HEK293 (cell line): Measurements from ENCODE around the gene CHST8.
A peak's percentile ranks its signal among the peaks of the same experiment; 100 is the strongest.

Experiments used
- IKZF3 ChIP-seq: fragments of 450-650 bp; IDR thresholded peaks from 2 replicates; pipeline ENCODE4 v1.5.0; 2018; ENCODE audit warnings: missing biosample characterization, mild to moderate bottlenecking, missing genetic modification characterization, moderate library complexity
- KLF1 ChIP-seq: fragments of 450-650 bp; formaldehyde crosslinking; IDR thresholded peaks from 2 replicates; pipeline ENCODE4 v1.5.1; 2016; ENCODE audit warnings: missing biosample characterization, missing genetic modification characterization
- SP3 ChIP-seq: fragments of 450-650 bp; formaldehyde crosslinking; IDR thresholded peaks from 2 replicates; pipeline ENCODE4 v1.5.1; 2016; ENCODE audit warnings: missing biosample characterization, missing genetic modification characterization
- ZNF350 ChIP-seq: fragments of 450-650 bp; formaldehyde crosslinking; IDR thresholded peaks from 2 replicates; pipeline ENCODE4 v1.5.0; 2017; ENCODE audit warnings: missing biosample characterization, mild to moderate bottlenecking, missing genetic modification characterization
- ZNF366 ChIP-seq: fragments of 450-650 bp; formaldehyde crosslinking; conservative IDR thresholded peaks from 2 replicates; pipeline ENCODE4 v1.5.1; 2016; ENCODE audit warnings: missing biosample characterization, missing genetic modification characterization
- ZNF48 ChIP-seq: fragments of 450-650 bp; formaldehyde crosslinking; IDR thresholded peaks from 2 replicates; pipeline ENCODE4 v1.5.1; 2016; ENCODE audit warnings: missing biosample characterization, missing genetic modification characterization
- ZNF510 ChIP-seq: fragments of 450-650 bp; formaldehyde crosslinking; IDR thresholded peaks from 2 replicates; pipeline ENCODE4 v1.5.1; 2018; ENCODE audit warnings: mild to moderate bottlenecking, missing genetic modification characterization, missing biosample characterization; ENCODE audit not compliant: insufficient replicate concordance
- ZNF600 ChIP-seq: fragments of 450-650 bp; formaldehyde crosslinking; IDR thresholded peaks from 2 replicates; pipeline ENCODE4 v1.5.1; 2016; ENCODE audit warnings: missing biosample characterization, missing genetic modification characterization
- ZNF623 ChIP-seq: fragments of 450-650 bp; formaldehyde crosslinking; IDR thresholded peaks from 2 replicates; pipeline ENCODE4 v1.5.1; 2016; ENCODE audit warnings: missing biosample characterization, missing genetic modification characterization
- ZNF626 ChIP-seq: fragments of 450-650 bp; sonication (Bioruptor Pico); formaldehyde crosslinking; IDR thresholded peaks from 2 replicates; pipeline ENCODE4 v1.5.1; 2018; ENCODE audit warnings: missing biosample characterization, missing genetic modification characterization, inconsistent platforms
- ZNF707 ChIP-seq: fragments of 450-650 bp; formaldehyde crosslinking; IDR thresholded peaks from 2 replicates; pipeline ENCODE4 v1.5.1; 2016; ENCODE audit warnings: missing biosample characterization, missing genetic modification characterization
- ZNF791 ChIP-seq: fragments of 450-650 bp; formaldehyde crosslinking; IDR thresholded peaks from 2 replicates; pipeline ENCODE4 v1.5.1; 2016; ENCODE audit warnings: missing biosample characterization, missing genetic modification characterization
- ZSCAN23 ChIP-seq: fragments of 450-650 bp; formaldehyde crosslinking; IDR thresholded peaks from 2 replicates; pipeline ENCODE4 v1.5.1; 2016; ENCODE audit warnings: missing biosample characterization, missing genetic modification characterization
- TF ChIP-seq, protein P1 (sequence below): fragments of 450-650 bp; formaldehyde crosslinking; IDR thresholded peaks from 2 replicates; pipeline ENCODE4 v1.5.0; 2017; ENCODE audit warnings: missing biosample characterization, missing genetic modification characterization, borderline replicate concordance
- TF ChIP-seq, protein P2 (sequence below): fragments of 450-650 bp; formaldehyde crosslinking; IDR thresholded peaks from 2 replicates; pipeline ENCODE4 v1.5.1; 2016; ENCODE audit warnings: missing biosample characterization, missing genetic modification characterization
- TF ChIP-seq, protein P3 (sequence below): IDR thresholded peaks from 2 replicates; pipeline ENCODE4 v1.6.1; 2011; ENCODE audit warnings: mild to moderate bottlenecking, low read depth, low read length, borderline replicate concordance
- TF ChIP-seq, protein P4 (sequence below): fragments of 450-650 bp; formaldehyde crosslinking; IDR thresholded peaks from 2 replicates; pipeline ENCODE4 v1.5.1; 2017; ENCODE audit warnings: missing biosample characterization, mild to moderate bottlenecking, missing genetic modification characterization, moderate library complexity
- TF ChIP-seq, protein P5 (sequence below): fragments of 450-650 bp; formaldehyde crosslinking; IDR thresholded peaks from 2 replicates; pipeline ENCODE4 v1.5.1; 2017; ENCODE audit warnings: missing biosample characterization, missing genetic modification characterization
- TF ChIP-seq, protein P6 (sequence below): fragments of 450-650 bp; formaldehyde crosslinking; IDR thresholded peaks from 2 replicates; pipeline ENCODE4 v1.5.1; 2016; ENCODE audit warnings: missing biosample characterization, missing genetic modification characterization
- TF ChIP-seq, protein P7 (sequence below): fragments of 450-650 bp; formaldehyde crosslinking; IDR thresholded peaks from 2 replicates; pipeline ENCODE4 v1.5.1; 2016; ENCODE audit warnings: missing biosample characterization, missing genetic modification characterization
- TF ChIP-seq, protein P8 (sequence below): fragments of 450-650 bp; formaldehyde crosslinking; IDR thresholded peaks from 2 replicates; pipeline ENCODE4 v1.5.1; 2017; ENCODE audit warnings: missing biosample characterization, missing genetic modification characterization
- TF ChIP-seq, protein P9 (sequence below): fragments of 450-650 bp; formaldehyde crosslinking; IDR thresholded peaks from 2 replicates; pipeline ENCODE4 v1.5.1; 2016; ENCODE audit warnings: missing biosample characterization, missing genetic modification characterization

CHST8 gene

DNA sequence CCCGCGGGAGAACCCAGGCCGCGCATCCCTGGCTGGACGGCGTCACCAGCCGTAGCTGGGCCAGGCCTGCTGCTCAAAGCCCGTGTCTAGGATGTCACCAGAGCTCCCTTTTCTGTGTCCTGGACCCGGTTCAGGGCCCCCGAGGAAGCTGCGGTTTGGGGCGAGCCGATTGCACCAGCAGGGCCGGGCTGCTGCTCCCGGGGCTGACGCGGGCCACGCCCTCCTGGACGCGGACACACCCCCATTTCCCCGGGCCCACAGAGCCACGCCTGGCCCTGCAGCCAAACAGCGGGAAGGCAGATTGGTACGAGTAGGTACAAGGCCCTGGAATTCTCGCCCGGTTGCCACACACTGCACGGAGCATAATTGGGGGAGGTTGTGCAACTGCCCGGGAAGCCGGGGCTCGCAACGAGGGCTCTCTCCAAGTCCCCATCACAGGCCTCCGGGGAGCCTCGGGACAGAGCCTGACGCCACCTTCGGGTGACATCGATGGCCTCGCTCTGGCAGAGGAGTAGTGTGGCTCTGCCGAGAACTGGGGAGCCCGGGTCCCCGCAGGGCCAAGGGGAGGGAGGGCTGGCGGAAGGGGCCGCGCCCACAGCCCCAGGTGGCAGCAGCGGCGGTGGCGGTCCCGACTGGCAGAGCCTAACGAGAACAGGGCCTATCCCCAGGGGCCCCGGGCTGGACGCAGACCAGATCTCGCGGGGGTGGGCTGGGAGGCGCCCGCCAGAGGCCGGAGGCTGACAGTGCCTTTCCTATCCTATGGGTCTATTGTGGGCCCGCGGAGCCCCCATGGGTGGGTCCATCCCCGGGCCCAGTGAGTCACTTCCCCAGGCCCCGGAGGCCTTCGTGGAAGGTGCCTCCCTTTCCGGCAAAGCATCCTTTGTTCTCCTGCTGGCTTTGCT lies 198.4 kb downstream of the CHST8 start (continued):
- TF ChIP-seq, protein P1, sequence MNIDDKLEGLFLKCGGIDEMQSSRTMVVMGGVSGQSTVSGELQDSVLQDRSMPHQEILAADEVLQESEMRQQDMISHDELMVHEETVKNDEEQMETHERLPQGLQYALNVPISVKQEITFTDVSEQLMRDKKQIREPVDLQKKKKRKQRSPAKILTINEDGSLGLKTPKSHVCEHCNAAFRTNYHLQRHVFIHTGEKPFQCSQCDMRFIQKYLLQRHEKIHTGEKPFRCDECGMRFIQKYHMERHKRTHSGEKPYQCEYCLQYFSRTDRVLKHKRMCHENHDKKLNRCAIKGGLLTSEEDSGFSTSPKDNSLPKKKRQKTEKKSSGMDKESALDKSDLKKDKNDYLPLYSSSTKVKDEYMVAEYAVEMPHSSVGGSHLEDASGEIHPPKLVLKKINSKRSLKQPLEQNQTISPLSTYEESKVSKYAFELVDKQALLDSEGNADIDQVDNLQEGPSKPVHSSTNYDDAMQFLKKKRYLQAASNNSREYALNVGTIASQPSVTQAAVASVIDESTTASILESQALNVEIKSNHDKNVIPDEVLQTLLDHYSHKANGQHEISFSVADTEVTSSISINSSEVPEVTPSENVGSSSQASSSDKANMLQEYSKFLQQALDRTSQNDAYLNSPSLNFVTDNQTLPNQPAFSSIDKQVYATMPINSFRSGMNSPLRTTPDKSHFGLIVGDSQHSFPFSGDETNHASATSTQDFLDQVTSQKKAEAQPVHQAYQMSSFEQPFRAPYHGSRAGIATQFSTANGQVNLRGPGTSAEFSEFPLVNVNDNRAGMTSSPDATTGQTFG (tag by site-specific recombination) = no peak
- TF ChIP-seq, protein P2, sequence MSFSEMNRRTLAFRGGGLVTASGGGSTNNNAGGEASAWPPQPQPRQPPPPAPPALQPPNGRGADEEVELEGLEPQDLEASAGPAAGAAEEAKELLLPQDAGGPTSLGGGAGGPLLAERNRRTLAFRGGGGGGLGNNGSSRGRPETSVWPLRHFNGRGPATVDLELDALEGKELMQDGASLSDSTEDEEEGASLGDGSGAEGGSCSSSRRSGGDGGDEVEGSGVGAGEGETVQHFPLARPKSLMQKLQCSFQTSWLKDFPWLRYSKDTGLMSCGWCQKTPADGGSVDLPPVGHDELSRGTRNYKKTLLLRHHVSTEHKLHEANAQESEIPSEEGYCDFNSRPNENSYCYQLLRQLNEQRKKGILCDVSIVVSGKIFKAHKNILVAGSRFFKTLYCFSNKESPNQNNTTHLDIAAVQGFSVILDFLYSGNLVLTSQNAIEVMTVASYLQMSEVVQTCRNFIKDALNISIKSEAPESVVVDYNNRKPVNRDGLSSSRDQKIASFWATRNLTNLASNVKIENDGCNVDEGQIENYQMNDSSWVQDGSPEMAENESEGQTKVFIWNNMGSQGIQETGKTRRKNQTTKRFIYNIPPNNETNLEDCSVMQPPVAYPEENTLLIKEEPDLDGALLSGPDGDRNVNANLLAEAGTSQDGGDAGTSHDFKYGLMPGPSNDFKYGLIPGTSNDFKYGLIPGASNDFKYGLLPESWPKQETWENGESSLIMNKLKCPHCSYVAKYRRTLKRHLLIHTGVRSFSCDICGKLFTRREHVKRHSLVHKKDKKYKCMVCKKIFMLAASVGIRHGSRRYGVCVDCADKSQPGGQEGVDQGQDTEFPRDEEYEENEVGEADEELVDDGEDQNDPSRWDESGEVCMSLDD (tag by site-specific recombination) = no peak
- TF ChIP-seq ZNF48 (tag by site-specific recombination) (no peak), ZSCAN23 (tag by site-specific recombination) (no peak), ZNF626 (no peak), ZNF707 (tag by site-specific recombination) (no peak), ZNF623 (tag by site-specific recombination) (no peak), ZNF510 (tag by site-specific recombination) (no peak), SP3 (tag by site-specific recombination) (peak; percentile 74), ZNF600 (tag by site-specific recombination) (no peak; the same call in none of the 2 replicates), KLF1 (tag by site-specific recombination) (peak; percentile 100), ZNF350 (tag by site-specific recombination) (no peak), ZNF366 (tag by site-specific recombination) (no peak), ZNF791 (no peak), IKZF3 (tag by site-specific recombination) (peak; percentile 19; the same call in 1 of the 2 replicates)
- TF ChIP-seq, protein P3, sequence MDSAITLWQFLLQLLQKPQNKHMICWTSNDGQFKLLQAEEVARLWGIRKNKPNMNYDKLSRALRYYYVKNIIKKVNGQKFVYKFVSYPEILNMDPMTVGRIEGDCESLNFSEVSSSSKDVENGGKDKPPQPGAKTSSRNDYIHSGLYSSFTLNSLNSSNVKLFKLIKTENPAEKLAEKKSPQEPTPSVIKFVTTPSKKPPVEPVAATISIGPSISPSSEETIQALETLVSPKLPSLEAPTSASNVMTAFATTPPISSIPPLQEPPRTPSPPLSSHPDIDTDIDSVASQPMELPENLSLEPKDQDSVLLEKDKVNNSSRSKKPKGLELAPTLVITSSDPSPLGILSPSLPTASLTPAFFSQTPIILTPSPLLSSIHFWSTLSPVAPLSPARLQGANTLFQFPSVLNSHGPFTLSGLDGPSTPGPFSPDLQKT = no peak
- TF ChIP-seq, protein P4, sequence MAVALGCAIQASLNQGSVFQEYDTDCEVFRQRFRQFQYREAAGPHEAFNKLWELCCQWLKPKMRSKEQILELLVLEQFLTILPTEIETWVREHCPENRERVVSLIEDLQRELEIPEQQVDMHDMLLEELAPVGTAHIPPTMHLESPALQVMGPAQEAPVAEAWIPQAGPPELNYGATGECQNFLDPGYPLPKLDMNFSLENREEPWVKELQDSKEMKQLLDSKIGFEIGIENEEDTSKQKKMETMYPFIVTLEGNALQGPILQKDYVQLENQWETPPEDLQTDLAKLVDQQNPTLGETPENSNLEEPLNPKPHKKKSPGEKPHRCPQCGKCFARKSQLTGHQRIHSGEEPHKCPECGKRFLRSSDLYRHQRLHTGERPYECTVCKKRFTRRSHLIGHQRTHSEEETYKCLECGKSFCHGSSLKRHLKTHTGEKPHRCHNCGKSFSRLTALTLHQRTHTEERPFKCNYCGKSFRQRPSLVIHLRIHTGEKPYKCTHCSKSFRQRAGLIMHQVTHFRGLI (tag by site-specific recombination) = peak; percentile 76
- TF ChIP-seq, protein P5, sequence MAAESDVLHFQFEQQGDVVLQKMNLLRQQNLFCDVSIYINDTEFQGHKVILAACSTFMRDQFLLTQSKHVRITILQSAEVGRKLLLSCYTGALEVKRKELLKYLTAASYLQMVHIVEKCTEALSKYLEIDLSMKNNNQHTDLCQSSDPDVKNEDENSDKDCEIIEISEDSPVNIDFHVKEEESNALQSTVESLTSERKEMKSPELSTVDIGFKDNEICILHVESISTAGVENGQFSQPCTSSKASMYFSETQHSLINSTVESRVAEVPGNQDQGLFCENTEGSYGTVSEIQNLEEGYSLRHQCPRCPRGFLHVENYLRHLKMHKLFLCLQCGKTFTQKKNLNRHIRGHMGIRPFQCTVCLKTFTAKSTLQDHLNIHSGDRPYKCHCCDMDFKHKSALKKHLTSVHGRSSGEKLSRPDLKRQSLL = no peak
- TF ChIP-seq, protein P6, sequence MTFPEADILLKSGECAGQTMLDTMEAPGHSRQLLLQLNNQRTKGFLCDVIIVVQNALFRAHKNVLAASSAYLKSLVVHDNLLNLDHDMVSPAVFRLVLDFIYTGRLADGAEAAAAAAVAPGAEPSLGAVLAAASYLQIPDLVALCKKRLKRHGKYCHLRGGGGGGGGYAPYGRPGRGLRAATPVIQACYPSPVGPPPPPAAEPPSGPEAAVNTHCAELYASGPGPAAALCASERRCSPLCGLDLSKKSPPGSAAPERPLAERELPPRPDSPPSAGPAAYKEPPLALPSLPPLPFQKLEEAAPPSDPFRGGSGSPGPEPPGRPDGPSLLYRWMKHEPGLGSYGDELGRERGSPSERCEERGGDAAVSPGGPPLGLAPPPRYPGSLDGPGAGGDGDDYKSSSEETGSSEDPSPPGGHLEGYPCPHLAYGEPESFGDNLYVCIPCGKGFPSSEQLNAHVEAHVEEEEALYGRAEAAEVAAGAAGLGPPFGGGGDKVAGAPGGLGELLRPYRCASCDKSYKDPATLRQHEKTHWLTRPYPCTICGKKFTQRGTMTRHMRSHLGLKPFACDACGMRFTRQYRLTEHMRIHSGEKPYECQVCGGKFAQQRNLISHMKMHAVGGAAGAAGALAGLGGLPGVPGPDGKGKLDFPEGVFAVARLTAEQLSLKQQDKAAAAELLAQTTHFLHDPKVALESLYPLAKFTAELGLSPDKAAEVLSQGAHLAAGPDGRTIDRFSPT (tag by site-specific recombination) = peak; percentile 84
- TF ChIP-seq, protein P7, sequence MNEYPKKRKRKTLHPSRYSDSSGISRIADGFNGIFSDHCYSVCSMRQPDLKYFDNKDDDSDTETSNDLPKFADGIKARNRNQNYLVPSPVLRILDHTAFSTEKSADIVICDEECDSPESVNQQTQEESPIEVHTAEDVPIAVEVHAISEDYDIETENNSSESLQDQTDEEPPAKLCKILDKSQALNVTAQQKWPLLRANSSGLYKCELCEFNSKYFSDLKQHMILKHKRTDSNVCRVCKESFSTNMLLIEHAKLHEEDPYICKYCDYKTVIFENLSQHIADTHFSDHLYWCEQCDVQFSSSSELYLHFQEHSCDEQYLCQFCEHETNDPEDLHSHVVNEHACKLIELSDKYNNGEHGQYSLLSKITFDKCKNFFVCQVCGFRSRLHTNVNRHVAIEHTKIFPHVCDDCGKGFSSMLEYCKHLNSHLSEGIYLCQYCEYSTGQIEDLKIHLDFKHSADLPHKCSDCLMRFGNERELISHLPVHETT = no peak
- TF ChIP-seq, protein P8, sequence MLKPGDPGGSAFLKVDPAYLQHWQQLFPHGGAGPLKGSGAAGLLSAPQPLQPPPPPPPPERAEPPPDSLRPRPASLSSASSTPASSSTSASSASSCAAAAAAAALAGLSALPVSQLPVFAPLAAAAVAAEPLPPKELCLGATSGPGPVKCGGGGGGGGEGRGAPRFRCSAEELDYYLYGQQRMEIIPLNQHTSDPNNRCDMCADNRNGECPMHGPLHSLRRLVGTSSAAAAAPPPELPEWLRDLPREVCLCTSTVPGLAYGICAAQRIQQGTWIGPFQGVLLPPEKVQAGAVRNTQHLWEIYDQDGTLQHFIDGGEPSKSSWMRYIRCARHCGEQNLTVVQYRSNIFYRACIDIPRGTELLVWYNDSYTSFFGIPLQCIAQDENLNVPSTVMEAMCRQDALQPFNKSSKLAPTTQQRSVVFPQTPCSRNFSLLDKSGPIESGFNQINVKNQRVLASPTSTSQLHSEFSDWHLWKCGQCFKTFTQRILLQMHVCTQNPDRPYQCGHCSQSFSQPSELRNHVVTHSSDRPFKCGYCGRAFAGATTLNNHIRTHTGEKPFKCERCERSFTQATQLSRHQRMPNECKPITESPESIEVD (tag by site-specific recombination) = no peak
- TF ChIP-seq, protein P9, sequence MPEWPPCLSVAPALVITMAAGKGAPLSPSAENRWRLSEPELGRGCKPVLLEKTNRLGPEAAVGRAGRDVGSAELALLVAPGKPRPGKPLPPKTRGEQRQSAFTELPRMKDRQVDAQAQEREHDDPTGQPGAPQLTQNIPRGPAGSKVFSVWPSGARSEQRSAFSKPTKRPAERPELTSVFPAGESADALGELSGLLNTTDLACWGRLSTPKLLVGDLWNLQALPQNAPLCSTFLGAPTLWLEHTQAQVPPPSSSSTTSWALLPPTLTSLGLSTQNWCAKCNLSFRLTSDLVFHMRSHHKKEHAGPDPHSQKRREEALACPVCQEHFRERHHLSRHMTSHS = no peak
